GM19351 (cell line): Measurements from ENCODE around the gene PKP3.
"Not testable (repeated sequence)": the region's sequence is repeated elsewhere in the genome, so short reads cannot be mapped to it uniquely, and the experiment has no call there.

Experiments used
- ATAC-seq: cut with Tn5 transposase; IDR thresholded peaks from one replicate; pipeline ENCODE4 v1.9.1; 2021; ENCODE audit warnings: mild to moderate bottlenecking, moderate library complexity; ENCODE audit not compliant: unreplicated experiment

Gene PKP3, protein sequence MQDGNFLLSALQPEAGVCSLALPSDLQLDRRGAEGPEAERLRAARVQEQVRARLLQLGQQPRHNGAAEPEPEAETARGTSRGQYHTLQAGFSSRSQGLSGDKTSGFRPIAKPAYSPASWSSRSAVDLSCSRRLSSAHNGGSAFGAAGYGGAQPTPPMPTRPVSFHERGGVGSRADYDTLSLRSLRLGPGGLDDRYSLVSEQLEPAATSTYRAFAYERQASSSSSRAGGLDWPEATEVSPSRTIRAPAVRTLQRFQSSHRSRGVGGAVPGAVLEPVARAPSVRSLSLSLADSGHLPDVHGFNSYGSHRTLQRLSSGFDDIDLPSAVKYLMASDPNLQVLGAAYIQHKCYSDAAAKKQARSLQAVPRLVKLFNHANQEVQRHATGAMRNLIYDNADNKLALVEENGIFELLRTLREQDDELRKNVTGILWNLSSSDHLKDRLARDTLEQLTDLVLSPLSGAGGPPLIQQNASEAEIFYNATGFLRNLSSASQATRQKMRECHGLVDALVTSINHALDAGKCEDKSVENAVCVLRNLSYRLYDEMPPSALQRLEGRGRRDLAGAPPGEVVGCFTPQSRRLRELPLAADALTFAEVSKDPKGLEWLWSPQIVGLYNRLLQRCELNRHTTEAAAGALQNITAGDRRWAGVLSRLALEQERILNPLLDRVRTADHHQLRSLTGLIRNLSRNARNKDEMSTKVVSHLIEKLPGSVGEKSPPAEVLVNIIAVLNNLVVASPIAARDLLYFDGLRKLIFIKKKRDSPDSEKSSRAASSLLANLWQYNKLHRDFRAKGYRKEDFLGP

DNA sequence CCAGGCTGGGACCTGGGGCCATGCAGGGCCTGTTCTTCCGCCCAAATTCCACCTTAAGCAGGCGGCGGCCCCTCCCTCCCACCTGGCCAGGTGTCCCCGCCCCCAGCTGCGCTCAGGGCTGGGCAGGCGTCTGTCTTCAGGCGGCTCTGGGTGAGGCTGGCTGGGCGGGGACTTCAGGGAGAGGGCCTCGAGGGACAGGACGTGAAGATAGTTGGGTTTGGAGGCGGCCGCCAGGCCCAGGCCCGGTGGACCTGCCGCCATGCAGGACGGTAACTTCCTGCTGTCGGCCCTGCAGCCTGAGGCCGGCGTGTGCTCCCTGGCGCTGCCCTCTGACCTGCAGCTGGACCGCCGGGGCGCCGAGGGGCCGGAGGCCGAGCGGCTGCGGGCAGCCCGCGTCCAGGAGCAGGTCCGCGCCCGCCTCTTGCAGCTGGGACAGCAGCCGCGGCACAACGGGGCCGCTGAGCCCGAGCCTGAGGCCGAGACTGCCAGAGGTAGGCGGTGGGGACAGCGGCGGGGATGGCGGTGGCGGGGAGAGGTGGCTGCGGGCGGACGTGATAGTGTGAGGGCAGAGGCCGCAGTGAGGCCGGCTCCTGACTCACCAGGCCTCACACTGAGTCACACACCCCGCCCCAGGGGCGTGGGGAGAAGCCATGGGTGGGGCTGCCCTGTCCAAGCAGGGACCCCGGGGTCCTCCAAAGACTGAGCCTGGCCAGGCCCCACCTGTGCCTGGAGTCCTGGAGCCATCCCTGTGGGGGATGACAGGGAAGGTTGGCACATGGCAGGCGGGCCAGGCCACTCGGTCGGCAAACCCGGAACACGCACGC lies at the start of gene PKP3:
PKP3 (plus strand) TSS at position 176 of the 824 bp plus-strand sequence; CDS start at position 260, 84 bp downstream.
- no peak for ATAC-seq

DNA sequence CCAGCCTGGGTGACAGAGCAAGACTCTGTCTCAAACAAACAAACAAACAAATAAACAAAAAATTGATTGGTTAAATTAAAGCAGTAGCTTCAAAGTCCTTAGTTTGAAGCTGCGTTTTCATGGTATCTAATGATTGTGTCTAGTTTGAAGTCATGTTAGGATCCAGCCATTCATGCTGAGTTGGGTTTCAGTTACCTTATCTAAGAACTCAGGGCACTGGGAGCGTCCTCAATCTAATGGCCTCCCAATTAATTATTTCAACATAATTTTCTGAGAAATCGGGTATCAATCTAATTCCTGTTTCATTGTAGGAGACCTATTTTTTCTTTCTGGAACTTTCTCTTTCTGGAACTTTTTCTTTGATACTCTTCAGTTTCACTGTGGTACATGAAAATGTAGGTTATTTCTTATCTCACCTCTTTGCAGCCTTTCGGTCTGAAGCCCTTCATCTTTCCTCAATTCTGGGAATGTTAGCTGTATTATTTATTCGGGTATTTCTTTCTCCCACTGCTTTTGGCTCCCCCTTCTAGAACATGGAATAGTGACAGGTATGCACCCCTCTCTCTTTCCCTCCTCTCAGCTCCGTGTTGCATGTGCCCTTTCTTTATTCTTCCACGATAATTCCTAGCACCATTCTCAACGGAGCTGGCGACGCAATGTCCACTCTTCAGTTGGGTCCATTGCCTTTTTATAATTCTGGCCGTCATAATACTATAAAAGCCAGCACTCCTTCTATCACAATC lies 49.0 kb upstream of the PKP3 start:
- no peak for ATAC-seq

DNA sequence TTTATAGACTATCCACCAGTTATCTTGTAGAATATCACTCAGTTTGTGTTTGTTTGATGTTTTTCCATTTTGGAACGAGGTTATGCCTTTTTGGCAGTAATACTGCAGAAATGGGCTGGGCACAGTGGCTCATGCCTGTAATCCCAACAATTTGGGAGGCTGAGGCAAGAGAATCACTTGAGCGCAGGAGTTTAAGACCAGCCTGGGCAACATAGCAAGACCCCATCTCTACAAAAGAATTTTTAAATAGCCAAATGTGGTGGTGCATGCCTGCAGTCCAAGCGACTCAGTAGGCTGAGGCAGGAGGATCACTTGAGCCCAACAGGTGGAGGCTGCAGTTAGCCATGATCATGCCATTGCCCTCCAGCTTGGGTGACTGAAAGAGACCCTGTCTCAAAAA lies 47.5 kb upstream of the PKP3 start:
- ATAC-seq, result no peak

DNA sequence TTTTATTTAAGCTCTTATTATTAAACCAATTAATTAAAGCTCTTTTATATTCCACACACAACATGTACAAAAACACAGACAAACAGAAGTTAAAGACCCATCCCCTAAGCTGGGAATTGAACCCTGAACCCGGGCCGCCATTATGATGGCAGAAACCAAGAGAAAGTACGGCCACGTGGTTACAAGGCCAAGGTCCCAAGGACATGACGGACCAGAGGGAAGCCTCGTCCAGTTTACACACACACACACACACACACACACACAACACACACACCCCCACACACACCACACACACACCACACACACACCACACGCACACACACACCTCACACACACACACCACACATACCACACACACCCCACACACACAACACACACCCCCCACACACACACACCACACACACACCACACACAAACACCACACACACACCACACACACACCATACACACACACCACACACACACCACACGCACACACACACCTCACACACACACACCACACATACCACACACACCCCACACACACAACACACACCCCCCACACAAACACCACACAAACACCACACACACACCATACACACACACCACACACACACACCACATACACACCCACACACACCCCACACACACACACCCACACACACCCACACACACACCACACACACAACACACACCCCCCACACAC lies 44.6 kb upstream of the PKP3 start:
- not testable (repeated sequence) for ATAC-seq

DNA sequence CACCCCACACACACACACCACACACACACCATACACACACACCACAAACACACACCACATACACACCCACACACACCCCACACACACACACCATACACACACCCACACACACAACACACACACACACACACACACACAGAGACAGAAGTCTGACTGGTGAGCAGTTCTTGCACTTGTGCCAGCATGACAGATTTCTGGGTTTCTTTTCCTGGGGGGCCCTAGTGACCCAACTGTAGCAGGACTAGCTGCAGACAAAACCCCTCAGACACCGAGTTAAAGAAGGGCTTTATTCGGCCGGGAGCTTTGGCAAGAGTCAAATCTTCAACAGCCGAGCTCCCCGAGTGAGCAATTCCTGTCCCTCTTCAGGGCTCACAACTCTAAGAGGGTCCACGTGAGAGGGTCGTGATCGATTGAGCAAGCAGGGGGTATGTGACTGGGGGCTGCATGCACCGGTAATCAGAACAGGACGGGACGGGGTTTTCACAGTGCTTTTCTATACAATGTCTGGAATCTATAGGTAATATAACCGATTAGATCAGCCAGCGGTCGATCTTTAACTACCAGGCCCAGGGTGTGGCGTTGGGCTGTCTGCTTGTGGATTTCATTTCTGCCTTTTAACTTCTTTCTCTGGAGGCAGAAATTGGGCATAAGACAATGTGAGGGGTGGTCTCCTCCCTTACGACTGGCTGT lies 43.8 kb upstream of the PKP3 start:
- not testable (repeated sequence) for ATAC-seq

DNA sequence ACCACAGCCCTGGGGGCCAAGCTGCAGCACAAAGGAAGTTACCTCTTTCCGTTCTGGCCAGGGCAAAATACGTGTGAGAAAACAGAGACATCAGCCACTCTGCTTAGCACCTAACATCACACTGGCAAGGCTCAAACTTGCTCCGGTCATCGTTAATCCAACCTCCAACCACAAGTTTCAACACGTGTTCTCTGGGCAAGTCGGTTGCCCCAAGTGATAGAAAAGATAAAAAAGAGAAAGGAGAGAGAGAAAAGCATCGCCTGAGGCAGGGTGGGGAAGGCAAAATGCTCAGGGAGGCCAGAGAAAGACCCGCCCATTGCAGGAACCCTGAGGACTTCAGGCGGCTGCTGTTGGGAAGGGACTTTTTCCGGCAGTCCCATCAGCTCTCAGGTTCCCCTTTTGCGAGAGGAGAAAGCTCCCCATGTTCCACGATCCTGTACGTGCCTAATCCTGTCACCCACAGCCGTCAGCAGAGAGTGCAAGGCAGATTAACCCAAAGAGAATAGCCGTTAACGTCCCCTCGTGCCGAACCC lies 43.2 kb upstream of the PKP3 start:
- ATAC-seq, result no peak

DNA sequence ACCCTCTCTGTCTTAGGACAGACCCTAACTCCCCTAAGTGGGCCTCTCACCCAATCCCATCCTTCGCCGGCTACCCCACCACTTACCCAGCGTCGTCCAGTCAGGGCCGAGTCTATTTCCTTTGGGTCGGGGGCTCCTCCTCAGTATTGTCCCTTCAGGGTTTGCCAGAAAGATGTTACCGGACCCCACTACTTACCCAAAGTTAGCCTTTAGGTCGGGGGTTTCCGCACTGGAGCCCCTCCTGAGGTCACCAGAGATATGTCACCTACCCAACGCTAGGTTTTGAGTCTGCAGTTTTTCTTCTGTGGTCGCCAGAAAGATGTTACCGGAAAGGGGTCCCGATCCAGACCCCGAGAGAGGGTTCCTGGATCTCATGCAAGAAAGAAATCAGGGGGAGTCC lies 42.6 kb upstream of the PKP3 start:
- ATAC-seq, result no peak

DNA sequence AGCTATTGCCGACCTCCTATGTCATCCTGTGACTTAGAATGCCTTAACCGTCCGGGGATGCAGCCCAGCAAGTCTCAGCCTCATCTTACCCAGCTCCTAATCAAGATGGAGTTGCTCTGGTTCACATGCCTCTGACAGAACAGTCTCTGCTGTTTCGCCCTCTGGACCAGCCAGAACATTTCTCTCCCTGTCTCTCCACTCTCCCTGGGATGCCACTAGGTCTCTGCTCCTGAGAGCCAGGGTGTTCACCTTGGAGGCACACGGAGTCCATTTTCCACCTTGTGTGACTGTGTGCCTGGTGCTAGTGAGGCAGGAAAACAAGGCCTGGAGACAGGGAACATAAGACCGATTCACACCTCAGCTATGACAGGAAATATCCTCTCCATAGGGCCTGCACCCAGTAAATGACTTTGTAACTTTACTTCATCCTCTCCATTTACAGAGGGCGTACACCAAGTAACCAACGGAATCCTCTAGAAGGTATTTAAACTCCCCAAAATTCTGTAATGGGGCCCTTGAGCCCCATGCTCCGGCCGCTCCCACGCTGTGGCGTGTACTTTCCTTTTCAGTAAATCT lies 41.5 kb upstream of the PKP3 start:
- ATAC-seq, result no peak

DNA sequence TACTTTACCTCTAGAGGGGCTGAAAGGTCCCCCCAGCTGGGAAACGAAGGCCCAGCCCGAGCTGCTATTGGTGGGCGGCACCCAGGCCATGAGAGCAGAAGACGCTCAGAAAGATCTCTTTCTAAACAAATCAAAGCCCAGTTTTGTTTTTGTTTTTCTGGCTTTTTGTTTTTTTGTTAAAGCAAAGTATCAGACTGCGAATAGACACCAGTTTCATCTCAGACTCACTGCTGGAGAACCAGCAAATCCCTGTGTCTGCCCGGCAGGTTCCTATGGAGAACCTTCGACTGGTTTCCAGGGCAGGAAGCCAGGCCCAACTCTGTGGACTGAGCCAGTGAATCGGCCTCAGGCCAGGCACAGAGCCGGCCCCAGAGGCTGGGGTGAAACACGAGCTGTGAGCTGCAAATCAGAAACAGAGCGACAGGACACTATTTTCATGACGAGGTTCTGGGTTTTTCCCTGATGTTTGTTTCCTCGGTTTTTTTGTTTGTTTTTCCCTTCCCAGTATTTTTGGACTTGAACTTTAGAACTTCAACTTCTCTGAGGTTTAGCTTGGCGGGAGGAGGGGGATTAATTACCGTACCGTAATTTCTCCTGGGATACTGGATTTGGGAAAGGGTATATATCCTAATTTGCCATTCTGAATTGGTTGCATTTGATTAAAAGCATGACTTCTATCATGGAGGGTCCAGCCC lies 40.7 kb upstream of the PKP3 start:
- ATAC-seq, result no peak

DNA sequence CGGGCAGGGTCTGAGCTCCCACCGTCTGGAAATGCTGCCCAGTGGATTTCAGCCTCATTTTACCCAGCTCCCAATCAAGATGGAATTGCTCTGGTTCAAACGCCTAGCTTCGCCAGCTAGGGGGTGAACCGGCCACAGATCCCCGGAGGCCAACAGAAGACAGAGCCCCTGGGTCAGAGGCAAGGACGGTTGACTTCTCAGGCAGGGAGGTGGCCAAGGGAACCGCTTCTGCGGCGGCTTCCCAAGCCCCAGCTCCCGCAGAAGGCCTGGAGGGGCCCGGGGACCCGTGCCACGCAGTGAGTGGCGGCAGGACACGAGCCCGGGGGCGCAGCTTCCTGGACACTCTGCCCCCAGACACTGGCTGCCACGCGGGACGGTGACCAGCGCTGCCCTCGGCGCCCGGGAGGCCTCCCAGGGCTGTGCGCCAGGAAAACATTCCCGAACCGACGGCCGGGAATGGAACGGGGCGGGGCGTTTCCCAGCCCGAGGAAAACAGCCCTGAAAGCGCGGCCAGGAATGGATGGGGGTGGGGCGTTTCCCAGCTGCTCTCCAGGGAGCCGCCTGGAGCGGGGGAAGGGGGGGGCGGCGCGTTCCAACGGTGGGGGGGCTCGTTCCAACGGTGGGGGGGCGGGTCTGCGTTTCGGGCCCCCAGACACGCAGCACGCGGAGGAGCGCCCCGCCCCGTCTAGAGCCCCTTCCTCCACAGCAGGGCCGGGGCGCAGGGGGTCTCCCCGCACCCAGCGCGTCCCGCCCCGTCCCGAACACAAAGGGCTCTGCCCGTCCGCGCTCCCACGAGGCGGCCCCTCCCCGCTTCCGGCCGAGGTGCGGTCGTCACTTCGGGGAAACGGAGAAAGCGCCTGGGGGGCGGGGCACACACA lies 38.2 kb upstream of the PKP3 start:
- no peak for ATAC-seq

DNA sequence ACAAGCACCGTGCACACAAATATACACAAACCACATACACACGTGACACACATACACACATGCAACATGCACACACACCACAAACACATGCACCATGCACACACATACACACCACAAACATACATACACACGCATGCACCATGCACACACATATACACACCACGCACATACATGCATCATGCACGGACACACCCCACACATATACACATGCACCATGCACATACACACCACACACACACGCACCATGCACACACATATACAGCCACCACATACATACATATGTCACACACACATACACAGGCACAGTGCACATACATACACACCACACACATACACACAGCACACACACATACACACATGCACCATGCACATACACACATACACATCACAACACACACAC lies 37.4 kb upstream of the PKP3 start:
- ATAC-seq, result no peak

DNA sequence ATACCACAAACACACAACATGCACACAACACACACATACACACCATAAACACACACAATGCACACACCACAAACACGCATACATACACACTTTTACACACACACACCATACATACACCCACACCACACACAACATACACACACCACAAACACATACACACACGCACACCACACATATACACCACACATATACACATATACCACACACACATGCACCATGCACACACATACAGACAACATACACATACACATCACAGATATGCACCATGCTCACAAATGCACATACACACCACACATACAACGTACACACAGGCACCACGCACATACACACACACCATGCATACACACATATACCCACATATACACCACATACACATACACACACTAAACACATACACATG lies 36.4 kb upstream of the PKP3 start:
- ATAC-seq, result no peak

DNA sequence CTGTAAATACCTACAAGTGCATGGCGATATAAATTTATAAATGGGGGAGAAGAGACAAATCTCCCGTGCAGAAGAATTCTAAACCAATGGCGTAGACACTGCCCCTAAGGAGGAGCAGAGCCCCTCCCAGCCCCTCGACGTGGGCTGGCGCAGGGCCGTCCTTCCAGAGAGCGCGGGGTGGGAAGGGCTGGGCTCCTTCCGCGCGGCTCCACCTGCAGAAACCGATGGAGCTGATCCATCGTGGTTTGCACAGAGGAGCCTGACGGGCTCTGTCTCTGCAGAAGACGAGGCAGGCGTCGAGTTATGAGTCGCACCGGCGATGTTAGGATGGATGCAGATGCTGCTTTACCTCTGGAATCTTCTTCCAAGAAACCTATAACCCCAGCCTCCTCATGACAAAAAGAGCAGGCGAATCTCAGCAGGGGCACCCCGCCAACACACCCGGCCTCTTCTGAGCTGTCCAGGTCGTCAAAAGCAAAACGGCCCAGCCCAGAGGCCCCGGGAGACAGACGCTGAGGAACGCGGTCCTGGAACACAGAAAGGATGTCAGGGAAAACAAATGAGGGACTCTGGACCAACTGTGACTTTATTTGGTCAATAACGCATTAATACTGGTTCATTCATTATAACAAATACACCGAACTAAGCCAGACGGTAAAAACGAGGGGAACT lies 35.7 kb upstream of the PKP3 start:
- no peak for ATAC-seq

DNA sequence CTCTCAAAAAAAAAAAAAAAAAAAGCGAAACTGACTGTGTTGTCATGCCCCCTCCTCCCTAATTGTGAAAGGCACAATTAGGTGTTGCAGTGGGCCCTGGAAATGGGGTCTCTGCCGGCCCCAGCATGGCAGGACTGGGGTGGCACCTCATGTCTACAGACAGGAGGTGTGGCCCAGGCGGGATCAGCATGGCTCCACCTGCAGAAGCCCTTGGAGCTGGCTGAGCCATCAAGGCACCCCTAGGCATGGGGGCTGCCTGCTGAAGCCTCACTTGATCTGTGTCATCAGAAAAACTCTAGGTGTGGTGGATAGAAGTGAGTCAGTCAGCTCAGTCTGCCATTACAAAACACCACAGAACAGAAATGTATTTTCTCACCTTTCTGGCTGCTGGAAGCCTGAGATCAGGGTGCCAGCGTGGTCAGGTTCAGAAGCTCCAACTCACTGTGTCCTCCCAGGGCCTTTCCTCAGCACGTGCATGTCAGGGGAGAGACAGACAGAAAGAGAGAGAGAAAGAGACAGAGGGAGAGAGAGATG lies 34.8 kb upstream of the PKP3 start:
- no peak for ATAC-seq

DNA sequence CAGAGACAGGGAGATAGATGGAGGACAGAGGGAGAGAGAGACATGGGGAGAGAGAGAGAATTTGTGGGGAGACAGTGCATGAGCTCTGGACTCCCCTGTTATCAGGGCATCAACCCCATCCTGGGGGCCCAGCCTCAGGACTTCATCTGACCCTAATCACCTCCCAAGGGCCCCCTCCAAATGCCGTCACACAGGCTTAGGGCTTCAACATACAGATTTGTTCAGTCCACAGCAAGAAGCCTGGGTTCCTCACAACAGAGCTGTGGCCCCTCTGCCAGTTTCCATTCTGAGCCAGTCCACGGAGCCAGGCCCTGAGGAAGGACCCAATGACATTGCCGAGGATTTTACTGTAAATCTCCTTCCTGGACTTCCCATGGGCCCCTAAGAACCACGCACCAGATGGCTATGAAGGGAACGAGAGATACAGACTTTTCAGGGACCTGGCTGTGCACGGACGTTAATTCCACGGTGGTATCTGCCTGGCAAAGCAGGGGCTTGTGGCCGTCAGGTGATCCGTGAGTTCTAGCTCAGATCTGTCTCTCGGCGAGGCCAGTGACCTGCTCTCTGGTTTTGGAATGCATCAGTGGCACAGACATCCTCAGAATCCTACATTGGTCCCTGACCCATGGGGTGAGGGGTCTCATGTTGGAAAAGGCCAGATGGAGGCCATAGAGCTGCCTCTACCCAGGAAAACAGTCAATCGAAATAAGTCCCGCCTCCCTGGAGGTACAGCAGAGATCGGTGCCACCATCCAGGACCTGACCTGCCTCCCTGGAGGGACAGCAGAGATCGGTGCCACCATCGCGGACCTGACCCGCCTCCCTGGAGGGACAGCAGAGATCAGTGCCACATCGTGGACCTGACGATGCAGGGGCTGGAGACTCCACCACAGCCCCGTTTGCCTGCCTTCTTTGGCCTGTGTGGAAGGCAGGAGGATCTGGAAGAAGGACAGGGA lies 33.4 kb upstream of the PKP3 start:
- ATAC-seq, result no peak
